ENCODE data around the gene CPNE2.
"Not testable (repeated sequence)": the region's sequence is repeated elsewhere in the genome, so short reads cannot be mapped to it uniquely, and the experiment has no call there.

CPNE2 gene

GRCh38 chr16:57098188-57098841, 5.9 kb downstream of the CPNE2 start:
- H3K4me3 ChIP-seq (replicated peaks; ENCODE audit: low read depth, low read length): no peak overlapping the region
- no peak for DNase-seq (ENCODE audit: low read depth)
- no peak for TF ChIP-seq CTCF (IDR thresholded peaks at IDR 0.05; ENCODE audit: low read length, missing control alignments)

- peak; percentile 41 for DNase-seq (ENCODE audit: low read depth)
- not testable (repeated sequence) for H3K4me3 ChIP-seq (replicated peaks; ENCODE audit: low read depth, low read length)
These were observed 7.6 kb downstream of the CPNE2 start for GRCh38 chr16:57099965-57100364.

GRCh38 chr16:57100445-57100844, 8.1 kb downstream of the CPNE2 start:
- no peak for TF ChIP-seq CTCF (IDR thresholded peaks at IDR 0.05; ENCODE audit: low read length, missing control alignments)
- no peak overlapping the region for H3K4me3 ChIP-seq (replicated peaks; ENCODE audit: low read depth, low read length)
- no peak for DNase-seq (ENCODE audit: low read depth)

GRCh38 chr16:57102888-57103851, 10.8 kb downstream of the CPNE2 start:
- TF ChIP-seq CTCF (IDR thresholded peaks at IDR 0.05; ENCODE audit: low read length, missing control alignments): no peak

GRCh38 chr16:57104706-57105105, 12.3 kb downstream of the CPNE2 start:
- no peak for TF ChIP-seq CTCF (IDR thresholded peaks at IDR 0.05; ENCODE audit: low read length, missing control alignments)
- DNase-seq (ENCODE audit: low read depth): no peak

More at GRCh38 chr16:57102888-57103851, 10.8 kb downstream of the CPNE2 start:
- no peak for DNase-seq (ENCODE audit: low read depth)
- no peak overlapping the region for H3K4me3 ChIP-seq (replicated peaks; ENCODE audit: low read depth, low read length)

GRCh38 chr16:57105184-57105583, 12.8 kb downstream of the CPNE2 start:
- TF ChIP-seq CTCF (IDR thresholded peaks at IDR 0.05; ENCODE audit: low read length, missing control alignments): no peak
- DNase-seq (ENCODE audit: low read depth): no peak
- no peak overlapping the region for H3K4me3 ChIP-seq (replicated peaks; ENCODE audit: low read depth, low read length)

More at GRCh38 chr16:57104706-57105105, 12.3 kb downstream of the CPNE2 start:
- no peak overlapping the region for H3K4me3 ChIP-seq (replicated peaks; ENCODE audit: low read depth, low read length)

GRCh38 chr16:57106767-57107166, 14.4 kb downstream of the CPNE2 start:
- H3K4me3 ChIP-seq (replicated peaks; ENCODE audit: low read depth, low read length): no peak overlapping the region
- TF ChIP-seq CTCF (IDR thresholded peaks at IDR 0.05; ENCODE audit: low read length, missing control alignments): no peak
- no peak for DNase-seq (ENCODE audit: low read depth)

All from fibroblast of pulmonary artery (primary cell).